HUDEP-2 (cell line): Measurements from ENCODE around the gene IFI27L2.
A peak's percentile ranks its signal among the peaks of the same experiment; 100 is the strongest.
"Not testable (repeated sequence)": the region's sequence is repeated elsewhere in the genome, so short reads cannot be mapped to it uniquely, and the experiment has no call there.

Experiments used
- DNase-seq, 76 experiments: peaks; one replicate each; lab custom pipeline; 2025; ENCODE audit not compliant: unreplicated experiment in 76 of 76; lab: John Stamatoyannopoulos, UW

The IFI27L2 gene, protein sequence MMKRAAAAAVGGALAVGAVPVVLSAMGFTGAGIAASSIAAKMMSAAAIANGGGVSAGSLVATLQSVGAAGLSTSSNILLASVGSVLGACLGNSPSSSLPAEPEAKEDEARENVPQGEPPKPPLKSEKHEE

DNA sequence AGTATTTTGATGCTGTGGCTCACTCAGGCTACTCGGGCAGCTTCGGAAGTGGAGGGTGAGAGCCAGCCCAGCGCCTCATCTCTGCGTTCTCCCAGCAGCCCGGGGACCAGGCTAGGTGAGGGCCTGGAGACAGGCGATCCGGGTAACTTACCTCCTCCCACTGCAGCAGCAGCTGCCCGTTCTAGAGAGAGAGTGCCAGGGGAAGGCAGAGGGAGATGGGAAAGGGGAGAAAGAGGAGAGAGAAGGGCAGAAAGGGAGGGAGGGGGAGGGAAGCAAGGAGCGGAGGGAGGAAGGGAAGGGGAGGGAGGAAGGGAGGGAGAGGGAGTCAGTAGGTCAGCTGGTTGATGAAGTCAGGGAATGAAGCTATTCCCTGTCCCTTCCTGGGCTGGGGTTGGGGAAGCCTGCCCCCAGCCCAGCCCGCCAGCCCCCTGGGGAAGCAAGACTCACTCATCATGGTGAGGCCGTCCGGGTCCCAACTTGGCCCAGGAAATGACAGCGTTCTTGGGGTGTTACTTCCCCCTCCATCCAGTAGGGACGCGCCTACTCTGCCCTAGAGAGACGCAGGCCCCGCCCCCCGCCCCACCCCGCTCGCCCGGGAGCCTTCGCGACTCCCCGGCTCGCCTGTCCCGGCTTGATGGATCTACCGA lies at the start of gene IFI27L2:
Gene IFI27L2 (minus strand): TSS at position 494 of the 647 bp plus-strand sequence. CDS start 40 bp downstream, at position 454.
- DNase-seq = peak in 66 of 76 experiments; percentile 3 to 72 (median 46)

DNA sequence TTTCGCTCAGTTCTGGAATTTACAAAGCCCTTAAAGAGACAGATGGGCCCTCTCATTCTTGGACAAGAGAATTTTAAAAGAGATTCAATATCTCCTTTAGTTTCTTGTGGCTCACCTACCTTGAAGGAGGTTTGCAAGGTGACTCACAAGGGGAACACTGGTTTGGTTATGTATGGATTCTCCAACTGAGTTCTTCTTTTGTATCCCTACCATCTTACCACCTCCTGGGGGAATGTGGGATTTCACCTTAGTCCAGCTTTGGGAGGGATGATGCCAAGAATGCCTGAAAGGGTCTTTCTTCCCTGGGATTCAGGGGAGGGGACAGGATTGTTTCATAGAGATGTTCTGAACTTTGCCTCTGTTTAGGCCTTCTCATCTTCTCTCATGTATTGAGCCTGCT lies 48.4 kb upstream of the IFI27L2 start:
- no peak for DNase-seq

DNA sequence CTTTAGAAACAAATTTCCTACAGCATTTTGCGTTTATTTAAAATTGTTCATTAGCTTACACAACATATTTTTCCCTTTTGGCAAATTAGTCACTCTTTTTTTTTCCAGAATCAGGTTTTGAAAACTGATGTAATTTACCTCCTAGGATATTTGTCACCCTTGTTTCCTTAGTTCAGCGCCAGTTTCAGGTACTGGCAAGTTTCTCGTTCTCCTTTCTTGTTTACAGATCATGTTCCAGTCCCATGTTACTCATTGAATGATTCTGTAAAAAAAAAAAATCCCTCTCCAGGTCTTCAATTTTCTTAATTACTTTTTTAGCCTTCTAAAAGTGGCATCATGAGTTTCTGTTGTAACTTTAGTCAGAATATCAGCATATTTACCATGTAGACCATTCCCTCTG lies 47.4 kb upstream of the IFI27L2 start:
- no peak for DNase-seq

DNA sequence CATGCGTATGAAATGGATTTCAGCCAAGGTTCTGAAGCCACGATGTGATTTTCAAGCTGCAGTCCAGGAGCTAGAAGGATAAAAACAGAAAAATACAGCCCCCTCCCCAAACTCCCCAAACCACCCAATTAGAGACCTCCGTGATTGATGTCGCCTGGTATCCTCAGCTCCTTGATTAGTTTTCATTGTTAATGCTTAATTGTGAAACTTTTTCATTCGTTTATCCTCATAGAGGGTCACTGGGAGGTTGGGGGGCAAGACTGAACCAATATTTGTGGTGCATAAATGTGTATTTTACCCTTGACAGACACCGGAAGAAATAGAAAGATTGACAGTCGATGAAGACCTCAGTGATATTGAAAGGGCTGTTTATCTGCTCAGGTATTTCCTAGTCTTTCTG lies 46.3 kb upstream of the IFI27L2 start:
- DNase-seq = no peak

DNA sequence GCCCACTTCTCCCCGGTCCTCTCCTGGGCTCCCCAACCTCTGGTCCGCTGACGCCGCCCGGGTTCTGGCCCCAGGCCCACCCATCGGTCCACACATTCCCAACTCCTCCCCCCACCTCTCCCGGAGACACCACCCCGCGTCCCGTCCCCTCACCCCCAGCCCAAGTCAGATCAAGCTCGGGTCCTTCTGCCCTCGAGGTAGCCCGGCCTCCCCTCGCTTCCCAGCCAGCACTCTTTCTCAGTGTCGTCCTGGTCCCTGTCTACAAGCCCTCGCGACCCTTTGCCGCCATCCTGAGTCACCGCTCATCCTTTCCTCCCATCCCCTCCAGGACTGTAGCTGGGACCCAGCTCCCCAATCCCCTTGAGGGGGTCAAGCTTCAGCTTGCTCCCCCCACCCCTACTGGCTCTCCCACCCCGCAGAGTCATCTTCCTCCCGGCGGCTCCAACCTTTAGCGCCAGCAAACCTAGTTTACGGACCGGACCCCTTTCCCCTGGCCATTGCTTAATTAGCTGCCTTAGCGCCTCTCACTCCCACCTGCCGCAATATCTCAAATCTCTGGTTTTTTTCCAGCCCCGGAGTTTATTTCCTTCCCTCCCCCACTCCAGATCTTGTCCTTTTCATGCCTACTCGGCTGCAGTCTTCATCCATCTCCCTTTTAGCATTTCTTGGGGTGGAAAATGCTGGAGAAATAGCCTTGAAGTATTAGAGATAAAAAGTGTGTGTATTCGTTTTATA lies 45.8 kb upstream of the IFI27L2 start:
- no peak for DNase-seq

DNA sequence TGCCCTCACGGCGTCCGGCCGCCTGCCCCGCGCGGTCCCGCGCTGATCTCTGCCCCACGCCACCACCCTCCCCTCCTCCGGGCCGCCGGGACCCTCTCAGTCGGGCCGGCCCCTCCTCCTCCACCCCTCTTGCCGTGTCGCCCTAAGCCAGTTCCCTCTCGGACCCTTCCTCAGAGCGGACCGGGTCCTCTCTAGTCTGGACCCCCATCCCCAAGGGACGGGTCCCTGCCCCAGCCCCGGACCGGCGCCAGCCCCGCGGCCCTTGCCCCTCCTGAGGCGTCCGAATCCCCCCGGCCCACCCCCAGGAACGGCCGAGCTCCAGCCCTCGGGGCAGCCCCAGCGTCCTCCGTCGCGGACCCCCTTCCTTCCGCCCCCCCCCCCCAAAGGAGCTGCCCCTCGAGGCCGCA lies 45.2 kb upstream of the IFI27L2 start:
- DNase-seq = no peak

DNA sequence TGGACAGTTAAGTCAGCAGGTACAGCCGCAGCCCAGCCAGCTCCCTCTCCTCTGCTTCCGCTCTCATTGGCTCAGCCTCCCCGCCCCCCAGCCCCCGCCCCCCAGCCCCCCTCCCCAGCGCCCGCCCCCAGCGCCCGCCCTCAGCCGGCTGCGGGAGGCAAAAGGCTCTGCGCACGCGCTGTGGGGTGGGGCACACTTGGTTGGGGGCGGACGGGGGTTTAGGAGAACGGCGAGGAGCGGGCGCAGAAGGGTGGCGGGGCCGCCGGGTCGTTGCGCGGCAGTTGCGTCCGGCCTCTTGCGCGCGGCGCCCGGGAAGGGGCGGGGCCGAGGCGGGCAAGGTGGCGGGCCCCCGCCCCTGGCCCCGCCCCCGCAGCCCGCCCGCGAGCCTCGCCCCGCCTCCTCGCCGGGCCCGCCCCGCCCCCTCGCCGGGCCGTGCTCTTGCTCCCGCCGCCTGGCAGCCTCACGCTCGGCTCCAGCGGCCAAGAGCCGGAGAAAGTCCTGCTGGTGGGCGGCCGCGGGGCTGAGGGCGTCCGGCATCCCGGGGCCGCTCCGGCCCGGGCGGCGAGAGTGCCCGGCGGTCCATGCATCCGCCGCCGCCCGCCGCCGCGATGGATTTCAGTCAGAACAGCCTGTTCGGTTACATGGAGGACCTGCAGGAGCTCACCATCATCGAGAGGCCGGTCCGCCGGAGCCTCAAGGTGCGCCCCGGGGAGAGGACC lies 44.6 kb upstream of the IFI27L2 start, which contains the start of gene PPP4R4:
Gene PPP4R4 (plus strand): TSS at position 438 of the 719 bp plus-strand sequence. CDS start 144 bp downstream, at position 582.
- DNase-seq = peak in 68 of 76 experiments; percentile 4 to 75 (median 52)

DNA sequence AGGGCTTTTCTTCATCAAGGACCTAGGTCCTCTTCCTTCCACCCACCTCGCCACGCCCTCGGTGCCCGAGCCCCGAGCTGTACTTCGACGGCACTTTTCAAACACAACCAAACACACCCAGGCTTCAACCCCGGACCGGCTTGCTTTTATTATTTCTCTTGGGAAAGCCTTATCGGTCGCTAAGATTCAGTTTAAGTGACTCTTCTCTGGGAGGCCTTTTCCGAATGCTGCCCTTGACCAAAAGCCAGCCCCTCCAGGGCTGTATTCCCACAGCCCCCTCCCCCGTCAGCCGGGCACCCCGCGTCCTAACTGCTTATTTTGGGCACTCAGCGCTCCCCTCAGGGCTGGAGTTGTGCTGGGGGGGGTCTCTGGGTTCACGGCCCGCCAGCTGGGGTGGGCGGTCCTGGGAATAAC lies 44.1 kb upstream of the IFI27L2 start:
- DNase-seq = peak in 5 of 76 experiments; percentile 1 to 7 (median 4)

DNA sequence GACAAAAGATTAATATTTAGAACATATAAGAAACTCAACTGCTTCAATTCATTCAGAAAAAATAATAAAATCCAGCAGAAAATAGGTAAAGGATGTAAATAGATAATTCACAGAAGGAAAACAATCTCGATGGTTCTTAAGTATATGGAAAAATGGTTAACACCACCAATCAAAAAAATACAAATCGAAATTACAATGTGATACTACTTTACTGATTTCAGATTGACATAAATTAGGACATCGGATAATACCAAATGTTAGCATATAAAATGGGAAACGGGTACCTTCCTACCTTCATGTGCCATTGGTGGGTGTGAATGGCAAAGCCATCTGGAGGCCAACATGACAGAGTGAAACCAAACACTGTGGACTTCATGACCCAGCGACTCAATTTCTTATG lies 43.1 kb upstream of the IFI27L2 start:
- DNase-seq = no peak

DNA sequence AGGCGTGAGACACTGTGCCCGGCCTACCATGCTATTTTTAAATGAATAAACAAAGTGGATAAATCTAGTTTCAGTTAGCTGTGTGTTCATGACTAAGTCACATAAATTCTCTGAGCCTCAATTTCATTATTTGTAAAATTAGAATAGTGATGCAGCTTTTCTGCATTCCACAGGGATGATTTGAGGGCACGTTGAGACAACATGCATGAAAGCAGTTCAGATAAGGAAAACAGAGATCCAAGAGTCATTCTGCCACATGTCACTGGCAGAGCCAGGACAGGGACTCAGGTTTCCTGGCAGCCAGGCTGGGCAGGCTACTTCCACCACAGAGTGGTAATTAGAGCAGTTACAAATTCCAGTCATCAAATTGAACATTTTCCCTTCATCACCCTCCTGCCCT lies 41.8 kb upstream of the IFI27L2 start:
- no peak for DNase-seq

DNA sequence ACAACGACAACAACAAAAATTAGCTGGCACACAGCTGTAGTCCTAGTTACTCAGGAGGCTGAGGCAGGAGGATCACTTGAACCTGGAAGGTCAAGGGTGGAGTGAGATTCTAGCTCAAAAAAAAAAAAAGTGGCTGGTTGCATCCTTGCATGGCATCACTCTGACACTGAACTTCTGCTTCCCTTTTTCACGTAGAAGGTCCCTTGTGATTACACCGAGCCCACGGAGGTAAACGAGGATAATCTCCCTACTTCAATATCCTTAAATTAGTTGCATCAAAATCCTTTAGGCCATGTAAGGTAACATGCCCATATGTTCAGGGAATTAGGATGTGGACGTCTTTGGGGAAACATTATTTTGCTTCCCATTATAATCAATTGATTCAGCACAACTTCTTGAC lies 40.7 kb upstream of the IFI27L2 start:
- DNase-seq = no peak

DNA sequence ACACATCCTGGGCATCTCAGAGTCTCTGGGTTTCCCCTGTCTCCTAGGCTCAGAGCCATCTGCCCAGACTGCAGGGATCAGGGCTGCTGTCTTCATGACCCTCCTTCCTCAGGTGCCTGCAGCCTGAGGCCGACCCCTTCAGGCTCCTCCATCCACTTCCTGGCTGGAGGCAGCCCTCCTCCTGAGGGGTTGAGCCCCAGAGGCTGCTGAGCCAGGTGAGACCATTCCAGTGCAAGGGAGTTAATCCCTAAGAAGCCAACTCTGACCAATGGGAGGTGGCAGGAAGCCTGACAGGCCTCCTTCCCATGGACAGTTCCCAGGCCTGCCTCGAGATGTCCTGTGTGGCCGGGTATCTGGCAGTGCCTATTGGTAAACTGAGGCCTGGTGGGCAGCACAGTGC lies 36.3 kb upstream of the IFI27L2 start:
- DNase-seq = no peak

DNA sequence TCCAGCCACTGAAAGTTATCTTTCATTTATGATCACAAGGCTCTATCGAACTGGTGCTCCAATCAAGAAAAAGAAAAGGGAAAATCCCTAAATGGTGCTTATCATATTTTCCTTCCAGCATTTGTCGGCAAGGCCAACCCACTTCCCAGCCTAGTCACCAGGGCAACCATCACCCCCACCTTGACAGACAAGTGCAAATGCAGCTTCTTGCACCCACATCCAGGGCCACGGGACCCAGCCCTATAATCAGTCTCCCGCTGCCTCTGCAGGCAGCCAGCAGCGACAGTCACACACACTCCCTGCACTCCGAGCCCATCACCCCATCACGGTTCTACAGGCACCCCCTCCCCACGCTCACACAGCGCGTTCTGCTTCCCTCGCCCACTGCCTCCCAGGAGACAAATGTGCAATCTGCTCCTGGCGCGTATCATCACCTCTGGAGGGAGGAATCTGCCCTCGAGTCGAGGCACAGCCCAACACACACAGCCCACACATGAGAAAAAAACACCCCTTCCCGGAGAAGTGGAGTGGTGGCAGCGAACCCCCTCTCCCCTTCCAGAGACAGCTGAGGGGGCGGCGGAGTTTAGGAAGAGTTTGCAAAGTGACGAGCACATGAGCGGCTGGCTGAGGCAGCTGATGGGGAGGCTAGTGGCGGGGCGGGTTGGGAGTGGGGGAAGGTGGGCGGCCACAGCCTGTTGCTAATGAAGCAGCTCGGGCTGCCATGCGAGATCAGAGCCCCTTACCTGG lies 35.5 kb upstream of the IFI27L2 start:
- no peak for DNase-seq

DNA sequence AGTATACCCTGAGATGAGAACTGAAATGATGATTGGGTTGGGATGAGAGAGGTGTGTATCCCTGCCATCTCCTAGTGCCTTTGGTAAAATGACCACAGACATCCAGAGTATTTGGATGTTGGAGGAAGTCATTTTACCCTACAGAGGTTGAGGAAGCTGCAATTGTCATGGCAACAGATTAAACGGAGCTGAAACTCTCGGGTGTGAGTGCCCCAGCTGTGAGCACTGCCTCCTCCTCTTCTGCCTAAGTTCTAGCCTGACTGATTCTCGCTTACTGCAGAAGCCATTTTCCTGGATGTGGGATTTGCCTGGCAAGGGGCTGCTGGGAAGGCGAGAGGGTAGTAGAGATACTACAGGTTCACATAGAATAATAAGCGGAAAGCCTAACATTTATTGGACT lies 34.4 kb upstream of the IFI27L2 start:
- DNase-seq = no peak

DNA sequence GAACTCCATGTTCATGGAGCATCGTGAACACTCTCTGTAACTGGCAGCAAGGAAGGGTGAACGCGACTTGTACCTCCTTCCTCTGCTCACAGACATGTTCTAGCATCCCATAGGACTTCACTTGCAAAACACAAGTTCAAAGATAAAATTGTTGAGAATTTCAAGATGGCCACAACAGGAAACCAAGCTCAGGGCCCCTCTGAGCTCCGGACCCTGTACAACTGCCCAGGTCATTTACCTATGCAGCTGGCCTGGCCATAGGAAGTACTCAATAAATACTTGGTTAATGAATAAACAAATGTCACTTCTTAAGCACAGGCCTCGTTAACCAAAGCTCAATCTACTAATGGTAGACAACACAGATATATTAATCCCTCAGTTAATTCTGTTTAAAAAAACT lies 33.1 kb upstream of the IFI27L2 start:
- no peak for DNase-seq

DNA sequence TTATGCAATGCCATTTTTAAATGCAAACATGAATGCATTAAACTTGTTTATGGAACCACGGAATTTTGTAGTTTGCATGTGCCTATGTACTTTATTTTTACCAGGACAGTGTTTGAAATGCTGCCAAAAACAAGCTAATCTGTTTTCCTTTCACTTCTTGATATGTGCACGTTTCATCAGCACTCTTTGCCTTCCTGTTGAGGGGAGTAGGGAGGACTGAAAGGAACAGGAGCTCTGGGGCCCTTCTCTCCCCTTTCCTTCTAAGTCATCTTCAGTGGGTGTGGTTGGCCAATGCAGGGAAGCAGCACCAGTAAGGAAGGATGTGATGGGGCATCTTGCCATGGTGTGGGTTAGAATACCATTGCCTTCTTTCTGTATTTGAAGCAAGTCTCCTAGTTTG lies 32.6 kb upstream of the IFI27L2 start:
- DNase-seq = no peak

DNA sequence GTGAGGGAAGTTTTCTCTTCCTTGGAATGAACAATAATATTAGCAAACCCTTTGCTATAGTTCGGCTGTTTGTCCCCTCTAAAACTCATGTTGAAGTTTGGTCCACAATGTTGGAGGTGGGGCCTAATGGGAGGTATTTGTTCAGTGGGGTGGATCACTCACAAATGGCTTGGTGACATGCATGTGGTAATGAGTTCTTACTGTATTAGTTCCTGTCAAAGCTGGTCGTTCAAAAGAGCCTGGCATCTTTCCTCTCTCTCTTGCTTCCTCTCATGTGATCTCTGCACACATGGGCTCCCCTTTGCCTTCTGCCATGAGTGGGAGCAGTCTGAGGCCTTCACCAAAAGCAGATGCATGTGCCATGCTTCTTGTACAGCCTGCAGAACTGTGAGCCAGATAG lies 31.7 kb upstream of the IFI27L2 start:
- no peak for DNase-seq

DNA sequence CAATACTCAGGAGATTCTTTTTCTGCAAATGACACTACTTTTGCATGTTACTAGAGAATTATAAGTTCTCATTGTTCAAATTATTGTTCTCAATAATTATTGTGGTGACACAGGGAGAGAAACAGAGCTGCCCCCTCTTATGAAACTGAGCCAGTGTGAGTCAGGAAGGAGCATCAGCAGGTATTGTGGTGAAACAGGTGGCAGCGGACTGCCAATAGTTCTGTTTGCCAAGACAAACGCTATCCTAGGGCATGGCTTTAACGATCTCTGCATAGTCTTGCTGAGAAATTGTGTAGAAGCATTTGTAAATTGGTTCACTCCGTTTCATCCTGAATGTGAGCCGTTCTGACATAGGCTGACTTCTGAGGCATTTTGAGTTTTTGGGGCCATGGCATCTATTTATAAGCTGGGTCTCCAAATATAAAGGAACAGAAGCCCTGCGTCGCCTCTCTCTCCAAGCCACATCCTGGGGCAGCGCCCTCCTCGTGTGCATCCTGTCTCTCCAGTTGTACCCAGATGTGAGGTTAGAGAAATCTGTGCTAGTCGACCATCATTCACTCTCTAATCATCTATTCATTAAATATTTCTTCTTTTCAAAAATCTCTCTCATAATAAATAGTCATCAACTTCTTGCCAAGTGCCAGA lies 29.0 kb upstream of the IFI27L2 start:
- DNase-seq = no peak

DNA sequence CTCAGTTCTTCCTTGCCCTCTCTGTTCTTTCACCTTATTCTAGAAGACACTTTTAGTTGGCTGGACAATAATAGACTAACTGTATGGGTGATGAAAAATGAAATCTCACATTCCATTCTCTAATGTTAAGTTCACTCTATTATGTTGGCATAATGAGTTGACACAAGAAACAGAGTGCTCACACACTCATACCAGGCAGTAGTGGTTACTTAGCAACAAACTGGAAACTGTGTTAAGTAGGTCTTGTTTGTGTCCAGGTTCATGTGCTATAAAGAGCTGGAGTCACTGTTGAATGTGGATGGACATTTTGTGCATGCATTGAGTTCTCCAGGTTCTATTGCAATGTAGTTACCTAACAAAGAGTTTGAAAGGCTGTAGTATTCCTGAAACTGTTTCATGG lies 27.8 kb upstream of the IFI27L2 start:
- no peak for DNase-seq

DNA sequence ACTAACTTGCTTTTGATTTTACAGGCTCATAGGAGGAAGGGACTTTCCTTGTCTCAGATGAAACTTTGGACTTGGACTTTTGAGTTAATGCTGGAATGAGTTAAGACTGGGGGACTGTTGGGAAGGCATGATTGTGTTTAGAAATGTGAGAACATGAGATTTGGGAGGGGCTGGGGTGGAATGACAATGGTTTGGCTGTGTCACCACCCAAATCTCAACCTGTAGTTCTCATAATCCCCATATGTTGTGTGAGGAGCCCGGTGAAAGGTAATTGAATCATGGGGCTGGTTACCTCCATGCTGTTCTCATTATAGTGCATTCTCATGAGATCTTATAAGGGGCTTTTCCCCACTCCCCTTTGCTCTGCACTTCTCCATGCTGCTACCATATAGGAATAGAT lies 26.7 kb upstream of the IFI27L2 start:
- DNase-seq = not testable (repeated sequence)
